ENCODE results near the gene ZBBX.
"Not testable (repeated sequence)": the region's sequence is repeated elsewhere in the genome, so short reads cannot be mapped to it uniquely, and the experiment has no call there.

The ZBBX gene

GRCh38 chr3:167380004-167380689 lies at the start of gene ZBBX:
TSS of gene ZBBX (minus strand) at chr3:167380297. CDS start at chr3:167372901, 7,396 bp downstream.
- DNase-seq = peak; percentile 88

DNA sequence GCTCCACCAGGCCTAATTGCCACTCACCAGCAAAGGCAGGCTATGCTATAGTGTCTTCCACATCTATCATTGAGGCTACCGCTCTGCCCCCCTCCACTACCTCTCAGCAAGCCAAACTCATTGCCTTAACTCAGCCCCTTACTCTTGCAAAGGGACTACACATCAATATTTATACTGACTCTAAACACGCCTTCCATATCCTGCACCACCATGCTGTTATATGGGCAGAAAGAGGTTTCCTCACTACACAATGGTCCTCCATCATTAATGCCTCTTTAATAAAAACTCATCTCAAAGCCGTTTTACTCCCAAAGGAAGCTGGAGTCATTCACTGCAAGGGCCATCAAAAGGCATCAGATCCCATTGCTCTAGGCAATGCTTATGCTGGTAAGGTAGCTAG lies 46.9 kb upstream of the ZBBX start:
- DNase-seq = not testable (repeated sequence)

GRCh38 chr3:167422396-167422795 lies 42.3 kb upstream of the ZBBX start:
- DNase-seq = not testable (repeated sequence)

- no peak for DNase-seq
Measured at GRCh38 chr3:167409611-167410010, 29.5 kb upstream of the ZBBX start.

GRCh38 chr3:167406876-167407492 lies 26.9 kb upstream of the ZBBX start:
- DNase-seq = peak; percentile 7

GRCh38 chr3:167397826-167398225 lies 17.7 kb upstream of the ZBBX start:
- DNase-seq = no peak

- no peak for DNase-seq
Measured at GRCh38 chr3:167396075-167396474, 16.0 kb upstream of the ZBBX start.

- no peak for DNase-seq
Measured at GRCh38 chr3:167394003-167394402, 13.9 kb upstream of the ZBBX start.

- DNase-seq = no peak
Measured at GRCh38 chr3:167382155-167382554, 2.1 kb upstream of the ZBBX start.

- no peak for DNase-seq
Measured at GRCh38 chr3:167375478-167375877, 4.6 kb downstream of the ZBBX start.

GRCh38 chr3:167372138-167372537 lies 8.0 kb downstream of the ZBBX start:
- DNase-seq = no peak

DNA sequence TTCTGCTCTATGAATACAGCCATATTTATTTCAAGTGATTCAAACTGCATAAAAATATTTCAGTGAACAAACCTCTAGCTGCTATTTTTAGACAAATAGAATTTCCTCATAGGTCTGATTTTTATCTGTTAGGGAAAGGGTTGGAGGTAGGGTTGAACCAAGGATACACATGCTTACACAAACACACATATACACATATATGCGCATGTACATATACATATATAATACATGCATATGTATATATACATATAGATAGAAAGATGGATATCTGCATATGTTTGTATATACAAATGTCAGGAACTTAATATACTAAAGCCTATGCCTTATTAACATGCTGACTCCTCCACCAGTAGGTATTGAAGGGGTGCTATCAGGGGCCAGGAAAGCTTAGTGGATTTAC lies 18.1 kb downstream of the ZBBX start:
- DNase-seq = no peak

DNA sequence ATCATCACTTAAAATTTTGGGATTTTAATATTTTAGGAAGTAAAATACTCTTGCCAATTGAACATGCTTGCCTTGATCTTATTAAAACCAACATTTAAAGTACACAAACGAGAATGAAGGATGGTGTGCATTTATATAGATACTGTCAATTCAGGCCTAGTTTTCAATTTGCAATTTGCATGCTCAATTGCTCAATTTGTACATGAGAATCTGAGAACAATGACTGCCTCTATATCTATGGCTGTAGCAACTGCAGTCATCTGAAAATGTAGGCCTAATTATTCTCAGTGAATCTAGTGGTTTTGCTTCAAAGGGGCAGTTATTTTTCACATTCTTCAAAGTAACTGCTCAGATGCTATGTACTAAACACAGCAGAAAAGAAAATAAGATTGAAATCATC lies 18.8 kb downstream of the ZBBX start:
- DNase-seq = no peak

- no peak for DNase-seq
Measured at GRCh38 chr3:167355446-167355845, 24.7 kb downstream of the ZBBX start.

DNA sequence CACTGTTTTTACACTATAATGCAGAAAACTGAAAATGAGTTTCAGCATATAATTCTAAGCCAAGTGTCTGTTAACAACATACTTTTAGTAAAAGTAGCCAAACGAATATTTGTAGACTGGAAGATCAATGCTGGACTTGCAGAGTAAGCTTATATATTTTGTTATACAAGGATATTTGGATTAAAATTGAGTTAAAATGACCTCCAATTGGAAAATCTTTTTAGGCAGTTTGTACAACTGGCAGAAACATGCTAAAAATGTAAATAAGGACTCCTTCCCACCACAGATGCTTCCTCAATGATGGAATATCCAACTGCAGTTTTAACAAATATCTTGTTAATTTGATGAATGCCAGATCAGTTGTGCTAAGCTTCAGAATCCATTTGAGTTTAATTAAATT lies 25.3 kb downstream of the ZBBX start:
- no peak for DNase-seq

DNA sequence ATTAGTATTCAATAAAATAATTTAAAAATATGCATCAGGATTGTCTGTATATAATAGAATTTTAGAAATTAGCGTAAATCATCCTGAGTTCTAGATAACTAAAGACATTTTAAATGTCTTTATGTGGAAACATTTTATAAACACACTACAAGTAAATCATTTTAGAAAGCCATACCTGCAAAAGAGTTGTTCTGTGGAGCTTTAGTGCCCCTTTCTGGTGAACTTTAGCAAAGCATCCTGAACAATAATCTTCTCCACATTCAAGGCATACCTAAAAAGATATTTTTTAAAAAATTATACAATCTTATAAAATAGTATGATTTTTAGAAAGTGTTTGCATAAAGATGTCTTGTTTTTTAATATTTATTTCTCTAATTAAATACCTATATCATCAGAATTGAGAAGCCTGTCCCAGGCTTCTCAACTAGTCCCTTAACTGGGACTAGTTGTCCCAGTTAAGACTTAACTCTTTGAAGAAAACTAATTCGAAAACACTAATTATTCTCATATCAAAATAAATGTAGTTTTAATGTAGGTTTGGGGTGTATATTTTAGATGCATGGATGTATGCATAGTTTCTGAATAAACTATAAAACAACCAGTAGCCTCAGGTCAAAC lies 29.7 kb downstream of the ZBBX start:
- DNase-seq = no peak

DNA sequence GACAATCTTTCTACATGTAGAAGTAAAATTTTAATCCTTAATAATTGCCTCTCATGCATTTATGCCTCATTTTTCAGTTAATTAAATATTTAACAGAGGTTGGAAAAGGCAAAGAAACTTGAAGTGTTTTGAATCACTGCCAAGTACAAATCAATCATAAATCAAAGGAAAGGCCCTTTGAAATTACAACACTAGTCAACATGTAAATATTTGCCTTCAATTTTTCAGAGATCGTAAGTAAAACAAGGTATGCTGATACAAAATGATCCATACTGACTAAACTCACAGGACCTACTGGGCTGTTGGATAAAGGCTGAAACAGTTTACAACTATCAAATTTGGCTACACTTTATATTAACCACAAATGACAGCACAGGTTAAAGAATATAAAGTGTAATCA lies 33.9 kb downstream of the ZBBX start:
- no peak for DNase-seq

- no peak for DNase-seq
Measured at GRCh38 chr3:167330993-167331785, 48.9 kb downstream of the ZBBX start.

GRCh38 chr3:167323572-167323971 lies 56.5 kb downstream of the ZBBX start:
- no peak for DNase-seq

- DNase-seq = no peak
Measured at GRCh38 chr3:167318996-167319615, 61.0 kb downstream of the ZBBX start.

GRCh38 chr3:167318306-167318705 lies 61.8 kb downstream of the ZBBX start:
- no peak for DNase-seq

- no peak for DNase-seq
Measured at GRCh38 chr3:167306319-167306718, 73.8 kb downstream of the ZBBX start.

DNA sequence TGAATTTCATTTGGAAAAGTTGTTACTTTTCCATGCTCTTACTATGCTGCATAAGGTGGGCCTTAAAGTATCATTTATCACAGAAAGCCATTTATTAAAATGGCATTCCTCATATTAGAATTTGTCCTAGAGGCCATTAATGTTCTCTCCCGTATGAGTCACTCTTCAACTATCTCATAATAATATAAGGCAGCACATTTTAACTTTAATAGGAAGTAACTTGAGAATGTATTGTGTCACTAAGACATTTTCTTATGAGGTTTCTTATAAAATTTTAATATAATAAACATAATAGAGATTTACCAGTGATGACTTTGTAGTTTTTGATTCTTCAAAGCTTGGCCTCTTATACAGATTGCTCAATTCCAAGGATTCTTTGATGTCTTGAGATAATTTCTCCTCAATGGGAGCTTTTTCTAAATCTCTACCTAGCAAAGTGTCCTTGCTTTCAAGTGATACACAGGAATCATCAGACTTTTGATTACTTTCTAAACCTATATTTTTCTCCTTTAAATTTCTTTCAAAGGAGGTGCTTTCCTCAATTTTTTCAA lies 74.7 kb downstream of the ZBBX start:
- no peak for DNase-seq

Measured in CD4-positive, alpha-beta T cell treated with Interleukin-10 for 1 hour (primary cell).